GM18520 (cell line): Measurements from ENCODE around the gene ASMTL.
"Not testable (repeated sequence)": the region's sequence is repeated elsewhere in the genome, so short reads cannot be mapped to it uniquely, and the experiment has no call there.

Source experiments
- ATAC-seq: cut with Tn5 transposase; IDR thresholded peaks from one replicate; pipeline ENCODE4 v1.9.1; 2021; ENCODE audit not compliant: unreplicated experiment

ASMTL gene

GRCh38 chrX:1455948-1456280 lies 3.2 kb upstream of the ASMTL start:
- no peak for ATAC-seq

- ATAC-seq, result peak; percentile 49
These were observed 1.5 kb upstream of the ASMTL start for GRCh38 chrX:1453951-1454785.

- peak; percentile 17 for ATAC-seq
These were observed 680 bp upstream of the ASMTL start for GRCh38 chrX:1453395-1453783.

- no peak for ATAC-seq
These were observed 821 bp downstream of the ASMTL start for GRCh38 chrX:1451661-1452515.

GRCh38 chrX:1451251-1451660 lies 1.5 kb downstream of the ASMTL start:
- no peak for ATAC-seq

- ATAC-seq, result no peak
These were observed 2.1 kb downstream of the ASMTL start for GRCh38 chrX:1450361-1451161.

- no peak for ATAC-seq
These were observed 2.9 kb downstream of the ASMTL start for GRCh38 chrX:1449823-1450149.

GRCh38 chrX:1449036-1449822 lies 3.5 kb downstream of the ASMTL start:
- ATAC-seq, result no peak

GRCh38 chrX:1448573-1449001 lies 4.1 kb downstream of the ASMTL start:
- ATAC-seq, result not testable (repeated sequence)

GRCh38 chrX:1447969-1448572 lies 4.6 kb downstream of the ASMTL start:
- not testable (repeated sequence) for ATAC-seq

- not testable (repeated sequence) for ATAC-seq
These were observed 5.4 kb downstream of the ASMTL start for GRCh38 chrX:1446984-1447968.

GRCh38 chrX:1444561-1445500 lies 7.9 kb downstream of the ASMTL start:
- ATAC-seq, result no peak

- no peak for ATAC-seq
These were observed 9.1 kb downstream of the ASMTL start for GRCh38 chrX:1443496-1444075.

- ATAC-seq, result no peak
These were observed 9.9 kb downstream of the ASMTL start for GRCh38 chrX:1442724-1443367.

GRCh38 chrX:1442016-1442665 lies 10.6 kb downstream of the ASMTL start:
- no peak for ATAC-seq

GRCh38 chrX:1440506-1440905 lies 12.2 kb downstream of the ASMTL start:
- ATAC-seq, result no peak
